HEK293 (cell line): ENCODE measurements around the gene OR52K1.

Source experiments
- ATF2 ChIP-seq: fragments of 450-650 bp; formaldehyde crosslinking; IDR thresholded peaks from 2 replicates; pipeline ENCODE4 v1.5.1; 2016; ENCODE audit warnings: missing biosample characterization, missing genetic modification characterization, low read depth
- CTCF ChIP-seq: fragments of 450-650 bp; formaldehyde crosslinking; IDR thresholded peaks from 2 replicates; pipeline ENCODE4 v1.5.1; 2016; ENCODE audit warnings: missing biosample characterization, missing genetic modification characterization
- ELK4 ChIP-seq: IDR thresholded peaks from 2 replicates; pipeline ENCODE4 v1.6.1; 2011; ENCODE audit warnings: mild to moderate bottlenecking, low read depth, low read length, borderline replicate concordance
- HOXA7 ChIP-seq: sonication (generic); formaldehyde crosslinking; IDR thresholded peaks from 2 replicates; pipeline ENCODE4 v1.8.1; 2022; ENCODE audit warnings: missing genetic modification reagents, borderline replicate concordance
- YY1 ChIP-seq: fragments of 450-650 bp; formaldehyde crosslinking; IDR thresholded peaks from 2 replicates; pipeline ENCODE4 v1.5.1; 2018; ENCODE audit warnings: missing biosample characterization, missing genetic modification characterization
- ZNF10 ChIP-seq: fragments of 450-650 bp; formaldehyde crosslinking; IDR thresholded peaks from 2 replicates; pipeline ENCODE4 v1.5.1; 2017; ENCODE audit warnings: missing biosample characterization, missing genetic modification characterization
- ZNF23 ChIP-seq: fragments of 450-650 bp; formaldehyde crosslinking; IDR thresholded peaks from 2 replicates; pipeline ENCODE4 v1.5.1; 2016; ENCODE audit warnings: missing biosample characterization, missing genetic modification characterization, borderline replicate concordance
- ZNF394 ChIP-seq: fragments of 450-650 bp; formaldehyde crosslinking; IDR thresholded peaks from 2 replicates; pipeline ENCODE4 v1.5.1; 2016; ENCODE audit warnings: missing biosample characterization, missing genetic modification characterization, mild to moderate bottlenecking, moderate library complexity, borderline replicate concordance
- ZNF707 ChIP-seq: fragments of 450-650 bp; formaldehyde crosslinking; IDR thresholded peaks from 2 replicates; pipeline ENCODE4 v1.5.1; 2016; ENCODE audit warnings: missing biosample characterization, missing genetic modification characterization
- ZNF76 ChIP-seq: fragments of 450-650 bp; formaldehyde crosslinking; IDR thresholded peaks from 2 replicates; pipeline ENCODE4; 2016; ENCODE audit warnings: low read depth, missing biosample characterization, missing genetic modification characterization, borderline replicate concordance

GRCh38 chr11:4479644-4480043, 2.8 kb upstream of the OR52K1 start:
- no peak for TF ChIP-seq HOXA7 (CRISPR knock-in tag)
- TF ChIP-seq ZNF394 (tag by site-specific recombination) = no peak
- TF ChIP-seq CTCF (tag by site-specific recombination) = no peak
- no peak for TF ChIP-seq ZNF10 (tag by site-specific recombination)
- TF ChIP-seq YY1 (tag by site-specific recombination) = no peak
- TF ChIP-seq ZNF23 = no peak
- TF ChIP-seq ELK4 = no peak
- TF ChIP-seq ZNF707 (tag by site-specific recombination) = no peak
- TF ChIP-seq ATF2 (tag by site-specific recombination) = no peak
- no peak for TF ChIP-seq ZNF76 (tag by site-specific recombination)
